NCI-H345 treated with DMSO at 0.1 percent for 48 hours (cell line): ENCODE measurements around the gene HOXC5.

Source experiments
- DNase-seq: peaks from one replicate; lab custom pipeline; 2025; ENCODE audit not compliant: unreplicated experiment; lab: John Stamatoyannopoulos, UW

The HOXC5 gene

DNA sequence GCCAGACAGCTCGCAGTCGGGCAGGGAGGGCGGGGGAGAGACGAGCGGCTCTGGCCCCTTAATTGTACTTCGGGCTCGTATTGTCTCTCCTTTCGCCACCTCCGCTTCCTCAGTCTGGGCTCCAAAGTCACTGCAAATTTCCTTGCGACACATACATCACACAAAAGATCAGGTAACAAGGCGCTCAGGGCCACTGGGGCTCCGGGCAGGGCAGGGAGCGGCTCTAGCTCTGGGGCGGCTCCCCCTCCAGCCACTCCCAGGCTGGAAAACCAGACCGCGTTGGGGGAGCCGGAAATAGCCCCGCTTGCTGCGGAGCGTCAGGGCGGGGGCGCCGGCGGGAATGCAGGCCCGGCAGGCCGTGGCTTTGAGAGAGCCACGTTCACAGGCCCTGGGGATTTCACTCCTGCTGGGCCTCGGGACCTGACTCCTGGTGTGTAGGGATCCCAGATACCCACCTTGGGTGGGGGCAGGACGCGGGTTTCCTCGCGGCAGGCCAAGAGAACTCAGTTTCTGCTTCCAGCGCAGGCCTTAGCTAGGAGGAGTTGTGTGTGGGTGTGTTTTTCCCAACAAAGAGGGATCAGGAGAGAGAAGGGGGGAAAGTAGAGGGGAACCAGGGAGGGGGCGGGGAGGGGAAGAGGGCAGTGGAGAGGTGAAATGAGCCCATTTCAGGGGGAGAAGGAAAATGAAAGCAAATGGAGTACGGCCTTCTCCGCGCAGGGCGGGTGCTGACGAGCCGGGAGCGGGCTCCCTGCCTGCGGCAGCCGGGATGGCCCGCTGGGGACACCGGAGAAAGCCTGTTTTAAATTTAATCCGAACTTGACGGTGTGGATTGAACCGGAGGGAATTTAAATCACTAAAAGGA is 37.2 kb upstream of the HOXC5 start:
- DNase-seq: no peak

- no peak for DNase-seq
These were observed 36.3 kb upstream of the HOXC5 start for GRCh38 chr12:53996240-53997203.

DNA sequence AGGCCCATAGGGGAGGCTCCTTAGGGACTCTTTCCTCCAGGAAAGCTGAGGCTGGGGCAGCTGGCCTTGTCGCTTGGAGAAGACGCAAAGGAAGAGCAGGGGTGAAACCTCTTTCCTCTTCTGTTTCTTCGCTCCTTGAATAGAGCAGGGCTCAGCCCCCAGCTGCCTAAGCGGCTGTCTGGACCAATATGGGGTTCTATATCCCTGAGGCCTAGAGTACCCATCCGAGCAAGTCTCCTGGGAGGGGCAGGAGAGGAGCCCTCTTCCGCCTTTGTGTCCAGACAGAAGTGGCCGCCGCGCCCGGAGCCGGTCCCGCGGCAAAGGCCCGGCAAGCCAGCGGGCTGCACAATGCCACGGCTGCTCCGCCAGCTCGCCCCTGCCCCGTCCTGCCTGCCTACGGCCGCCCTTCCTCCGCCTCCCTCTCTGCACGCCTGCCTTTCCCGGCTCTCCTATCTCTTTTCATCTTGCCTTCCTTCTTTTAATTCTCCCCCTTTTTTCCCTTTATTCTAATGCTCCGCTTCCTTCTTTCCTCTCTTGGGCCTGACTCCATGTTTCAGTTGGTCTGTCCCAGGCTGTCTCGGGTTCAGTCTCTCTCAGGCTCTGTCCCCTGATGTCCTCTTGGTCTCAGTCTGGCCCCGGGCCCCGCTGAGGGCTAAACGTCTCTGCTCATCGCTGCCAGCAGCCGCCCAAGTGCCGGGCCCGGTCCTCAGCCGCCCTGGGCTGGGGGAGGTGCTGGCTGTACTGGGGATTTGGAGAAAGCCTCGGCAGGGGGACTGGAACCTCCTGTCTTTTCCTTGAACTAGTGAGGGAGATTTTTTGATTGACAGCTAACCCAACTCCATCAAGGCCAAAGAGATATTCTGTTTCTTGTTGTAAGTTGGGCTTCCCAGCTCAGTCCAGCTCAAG is 35.4 kb upstream of the HOXC5 start:
- no peak for DNase-seq

GRCh38 chr12:53998110-53998899 is 34.5 kb upstream of the HOXC5 start:
- no peak for DNase-seq

- DNase-seq: no peak
These were observed 34.0 kb upstream of the HOXC5 start for GRCh38 chr12:53998900-53999236.

DNA sequence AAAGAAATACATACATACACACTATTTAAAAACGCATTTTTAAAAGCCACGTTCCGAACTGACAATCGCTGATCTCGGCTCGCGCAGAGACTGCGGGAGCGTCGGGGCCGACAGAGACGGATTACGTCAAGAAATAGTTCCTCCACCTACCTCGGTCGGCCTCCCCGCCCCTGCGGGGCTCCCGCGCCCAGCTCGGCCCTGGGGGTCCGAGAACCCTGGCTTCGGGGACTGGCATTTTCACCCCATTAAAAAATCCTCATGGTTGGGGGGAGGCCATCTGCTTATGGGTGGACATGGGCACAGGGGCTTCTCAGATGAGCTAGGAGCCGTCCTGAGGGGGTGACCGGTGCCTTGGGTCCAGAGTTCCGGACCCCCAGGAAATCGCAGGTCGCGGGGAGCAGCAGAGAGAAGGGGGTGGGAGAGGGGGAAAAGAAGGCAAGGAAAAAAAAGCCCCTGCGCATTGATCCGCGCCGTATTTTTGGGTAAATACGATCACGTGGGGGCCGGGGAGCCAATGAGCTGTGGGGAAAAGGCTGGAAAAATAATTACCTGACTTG is 33.2 kb upstream of the HOXC5 start:
- peak; percentile 29 for DNase-seq

- no peak for DNase-seq
These were observed 32.4 kb upstream of the HOXC5 start, which contains the start of gene HOXC9 for GRCh38 chr12:54000116-54001114. Gene HOXC9 (plus strand): TSS chr12:54000161. CDS start chr12:54000189, 28 bp downstream.

DNA sequence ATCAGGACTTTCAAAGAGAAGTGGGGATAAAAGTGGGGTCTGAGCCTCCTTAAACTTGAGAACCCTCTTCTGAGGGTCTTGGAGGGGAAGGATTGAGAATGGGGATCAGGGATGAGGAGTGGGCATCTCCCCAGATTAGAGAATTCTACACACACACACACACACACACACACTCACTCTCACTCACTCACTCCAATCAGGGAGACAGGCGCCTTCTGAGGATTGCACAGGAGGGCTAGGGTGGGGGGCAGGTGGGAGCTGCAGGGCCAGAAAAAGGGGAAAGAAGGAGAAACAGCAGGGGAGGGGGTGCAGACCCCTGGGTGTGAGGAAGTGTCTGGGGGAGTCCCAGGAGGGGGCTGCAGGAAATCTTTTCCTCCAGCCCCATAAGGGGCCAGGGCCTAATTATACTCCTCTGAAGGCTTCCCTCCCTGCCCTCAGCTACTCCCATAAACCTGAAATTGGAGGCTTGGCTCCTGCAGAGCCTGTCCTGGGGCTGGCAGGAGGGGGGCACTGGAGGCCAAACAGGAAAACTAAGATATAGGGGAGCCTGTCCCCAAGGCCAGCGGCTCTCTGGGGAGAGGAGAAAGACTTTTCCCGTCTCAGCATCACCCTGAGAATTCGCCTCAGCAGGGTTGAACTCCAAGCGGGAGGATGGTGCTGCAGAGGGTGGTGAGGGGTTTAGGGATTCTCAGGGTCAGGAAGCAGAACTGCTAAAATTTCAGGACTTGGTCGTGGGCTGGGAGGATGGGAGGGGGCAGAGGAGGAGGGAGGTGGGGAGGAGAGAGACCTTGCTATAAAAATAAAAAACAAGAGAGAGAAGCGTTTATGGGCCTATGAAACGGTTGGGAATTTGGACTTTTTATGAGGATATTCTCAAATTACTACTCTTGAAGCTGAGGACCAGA is 31.3 kb upstream of the HOXC5 start:
- no peak for DNase-seq

GRCh38 chr12:54002278-54002914 is 30.5 kb upstream of the HOXC5 start:
- DNase-seq: no peak

DNA sequence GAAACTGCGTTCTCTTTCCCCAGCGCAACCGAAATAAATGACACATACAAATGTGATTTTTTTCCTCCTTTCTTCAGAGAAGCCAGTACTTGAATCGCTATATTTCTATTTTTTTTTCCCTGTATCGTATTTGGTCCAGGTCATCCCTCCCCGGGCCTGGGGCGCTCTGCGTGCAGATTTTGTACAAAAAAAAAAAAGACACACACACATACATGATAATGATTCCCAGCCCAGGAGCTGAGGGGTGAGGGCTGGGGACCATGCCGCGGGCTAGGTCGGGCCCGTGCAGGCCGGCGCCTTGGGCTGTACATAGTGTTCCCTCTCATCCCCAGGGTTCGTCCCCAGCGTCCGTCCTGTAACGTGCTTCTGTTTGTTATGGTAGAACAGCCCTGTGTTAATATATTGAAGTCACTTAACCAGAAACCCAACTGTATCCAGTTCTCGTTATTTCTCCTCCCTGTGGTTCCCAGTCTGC is 29.9 kb upstream of the HOXC5 start:
- no peak for DNase-seq

- DNase-seq: no peak
These were observed 29.2 kb upstream of the HOXC5 start for GRCh38 chr12:54003625-54004024.

DNA sequence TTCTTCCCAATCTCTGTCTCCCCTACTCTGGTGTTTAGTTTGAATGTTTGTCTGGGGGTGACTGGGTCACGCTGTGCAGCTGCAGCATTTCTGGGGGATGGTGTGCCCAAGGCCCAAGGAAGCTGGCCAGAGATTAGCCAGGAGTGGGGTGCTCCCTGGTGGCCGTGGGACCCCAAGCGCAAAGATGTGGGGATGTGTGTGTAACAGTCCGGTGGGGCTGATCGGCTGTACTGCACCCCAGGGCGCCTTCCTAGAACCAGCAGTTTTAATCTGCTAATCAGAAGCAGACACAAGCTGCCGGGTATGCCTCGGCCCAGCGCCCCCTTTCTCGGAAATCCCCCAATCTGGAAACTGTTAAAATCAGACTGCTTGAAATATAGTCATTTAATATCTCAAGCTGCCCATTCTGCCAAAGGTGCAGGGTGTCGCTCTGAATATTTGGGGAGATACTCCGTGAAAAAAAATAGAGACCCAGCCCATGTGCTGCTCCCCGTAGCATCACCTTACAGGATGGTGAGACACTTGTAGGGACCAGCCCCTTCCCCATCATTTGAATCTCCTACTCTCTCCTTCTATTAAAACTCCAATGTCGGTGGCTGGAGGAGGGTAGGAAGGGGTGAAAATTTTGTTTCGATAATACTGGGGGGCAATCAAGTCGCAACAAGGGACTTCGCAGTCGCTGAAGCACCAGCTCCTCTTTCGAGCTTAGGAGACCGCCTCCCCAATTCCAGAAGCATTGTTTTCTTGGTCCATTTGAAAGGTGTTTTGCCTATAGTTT is 28.6 kb upstream of the HOXC5 start:
- no peak for DNase-seq

DNA sequence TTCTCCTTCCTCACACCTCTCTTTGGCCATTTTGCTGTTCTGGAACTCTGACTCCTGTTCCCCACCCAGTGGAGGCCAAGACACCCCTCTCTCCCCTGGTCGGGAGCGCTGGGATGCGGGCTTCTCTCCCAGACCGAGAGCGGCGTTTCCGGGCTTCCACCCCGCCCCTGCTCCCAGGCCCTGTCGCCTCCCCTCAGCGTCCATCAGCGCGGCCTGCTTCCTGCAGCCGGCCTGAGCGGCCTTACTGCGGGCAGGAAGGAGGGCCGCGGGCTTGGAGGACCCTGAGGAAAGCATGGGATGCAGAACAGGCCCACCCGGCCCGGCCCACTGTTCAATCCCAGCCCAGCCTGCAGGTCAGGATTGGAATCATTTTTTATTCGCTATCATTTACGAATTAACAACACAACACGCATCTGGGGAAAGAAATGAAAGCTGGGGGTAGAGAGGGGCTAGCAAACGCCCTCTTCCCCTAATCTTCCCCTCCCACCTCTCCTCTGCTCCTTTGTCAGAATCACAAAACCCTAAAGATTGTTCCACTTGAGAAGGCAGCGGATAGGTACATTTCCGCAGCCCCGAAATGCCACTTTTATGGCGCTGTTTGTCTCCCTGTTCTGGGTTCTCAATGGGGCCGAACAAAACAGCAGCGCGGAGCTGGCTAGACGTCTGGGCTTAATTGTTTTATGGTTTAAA is 27.9 kb upstream of the HOXC5 start:
- DNase-seq: no peak

- no peak for DNase-seq
These were observed 27.4 kb upstream of the HOXC5 start for GRCh38 chr12:54005531-54005852.

- DNase-seq: peak; percentile 22
These were observed 26.8 kb upstream of the HOXC5 start for GRCh38 chr12:54005853-54006558.
